GM18507 (cell line): ENCODE measurements around the gene MS4A4E.
"Not testable (repeated sequence)": the region's sequence is repeated elsewhere in the genome, so short reads cannot be mapped to it uniquely, and the experiment has no call there.

Experiments
- DNase-seq: peaks from one replicate; pipeline ENCODE4 v3.0.0; 2011; ENCODE audit warnings: low read depth; ENCODE audit not compliant: insufficient read length; ENCODE audit errors: extremely low spot score
- FAIRE-seq: peaks from 2 replicates; lab custom pipeline; 2011; peaks lifted over from hg19 to GRCh38; lab: Jason Lieb, UNC

The MS4A4E gene

DNA sequence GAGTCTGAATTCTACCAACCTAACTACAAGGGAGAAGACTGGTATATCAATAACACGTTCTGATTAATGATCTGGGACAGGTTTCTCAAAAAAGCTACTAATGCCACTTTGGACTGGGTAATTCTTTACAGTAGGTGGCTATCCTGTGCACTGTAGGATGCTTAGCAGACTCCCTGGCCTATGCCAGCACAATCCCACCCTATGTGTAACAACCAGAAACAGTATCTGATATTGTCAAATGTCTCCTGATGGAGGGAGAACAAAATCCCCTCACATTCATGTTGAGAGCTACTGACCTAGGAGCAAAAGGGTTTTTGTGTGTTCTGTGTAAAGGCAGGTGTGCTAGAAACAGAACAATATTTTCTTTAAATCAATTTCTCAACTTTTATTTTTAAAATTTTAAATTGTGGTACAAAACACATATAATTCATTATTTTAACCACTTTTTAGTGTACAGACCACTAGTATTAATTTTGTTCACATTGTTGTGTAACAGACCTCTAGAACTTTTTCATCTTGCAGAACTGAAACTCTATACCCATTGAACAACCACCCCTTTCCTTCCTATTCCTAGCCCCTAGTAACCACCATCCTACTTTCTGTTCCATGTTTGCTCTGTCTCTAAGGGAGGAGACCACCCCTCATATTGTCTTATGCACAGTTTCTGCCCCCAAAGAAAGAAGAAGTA, 58.0 kb downstream of the MS4A4E start:
- FAIRE-seq = no peak

DNA sequence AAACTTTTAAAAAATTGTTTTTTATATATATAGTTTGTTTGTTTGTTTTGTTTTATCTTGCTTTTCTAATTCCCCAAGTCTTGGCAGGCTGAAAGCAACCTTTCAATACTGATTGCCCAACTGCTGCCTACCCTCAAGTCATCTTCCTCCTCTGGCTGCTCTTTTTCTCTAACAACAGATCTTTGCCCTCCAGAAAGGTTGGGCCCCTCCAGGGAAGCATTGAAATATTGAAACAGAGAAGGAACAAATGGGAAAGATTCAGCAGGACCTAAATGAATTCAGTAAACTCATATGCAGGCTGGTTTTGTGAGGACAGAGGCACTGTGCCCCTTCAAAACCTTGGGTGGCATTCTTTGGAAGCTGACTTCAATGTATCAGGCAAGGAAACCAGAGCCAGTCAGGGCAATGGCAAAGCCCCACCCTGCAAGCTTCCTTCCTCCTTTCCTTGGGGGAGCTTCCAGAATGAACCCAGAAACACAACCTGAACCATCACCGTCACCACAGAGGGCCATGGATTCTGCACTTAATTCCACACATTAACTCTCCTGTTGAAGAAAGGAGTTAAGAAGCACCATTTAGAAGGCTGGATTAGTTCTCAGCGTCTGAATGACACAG, 59.2 kb downstream of the MS4A4E start:
- no peak for FAIRE-seq
- DNase-seq = no peak

More for the DNA sequence above, 58.0 kb downstream of the MS4A4E start:
- no peak for DNase-seq

DNA sequence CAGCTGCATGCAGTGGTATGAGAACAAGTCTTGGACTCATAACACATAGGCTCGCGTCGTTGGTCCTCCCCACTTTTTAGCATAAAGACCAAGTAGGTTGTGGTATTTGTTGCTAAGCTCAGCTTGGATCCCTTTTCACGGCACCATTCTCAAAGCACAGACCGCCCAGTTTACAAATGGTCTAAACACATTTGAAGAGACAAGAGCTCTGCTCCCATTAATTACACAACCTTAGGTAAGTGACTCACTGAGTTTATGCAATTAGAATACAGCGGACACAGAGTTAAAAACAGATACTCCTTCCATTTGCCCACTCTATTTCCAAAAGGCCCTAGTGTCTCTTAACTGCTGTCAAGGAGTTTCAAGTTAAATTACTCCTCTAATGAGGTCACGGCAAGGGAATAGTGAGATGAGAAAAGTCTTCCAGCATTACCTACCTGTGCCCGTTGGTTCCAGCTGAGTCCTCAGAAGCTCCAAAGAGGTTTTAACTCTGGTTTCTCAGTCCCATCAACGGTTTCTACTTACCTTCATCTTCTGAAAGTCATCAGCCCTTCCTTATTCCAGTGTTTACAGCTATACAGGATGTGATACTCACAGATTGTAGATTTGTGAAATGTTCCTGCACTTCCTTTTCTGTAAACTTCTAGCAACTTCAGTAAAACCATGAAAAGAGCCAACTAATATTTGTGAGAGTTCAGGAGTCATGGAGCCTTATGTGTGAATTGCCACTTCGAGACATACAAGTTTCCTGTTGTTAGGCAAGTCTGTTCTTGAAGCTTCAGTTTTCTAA, 60.2 kb downstream of the MS4A4E start, which contains the start of gene MS4A6A:
TSS of gene MS4A6A (minus strand) at position 543 of the 790 bp plus-strand sequence. CDS start 1,356 bp downstream, outside the sequence.
- FAIRE-seq (no peak), DNase-seq (no peak)

GRCh38 chr11:60175860-60176275, 67.1 kb downstream of the MS4A4E start:
- DNase-seq = peak; percentile 9
- FAIRE-seq = peak; percentile 49

GRCh38 chr11:60172011-60172410, 70.9 kb downstream of the MS4A4E start:
- no peak for DNase-seq
- FAIRE-seq = no peak

- DNase-seq (no peak), FAIRE-seq (no peak)
These were observed 72.4 kb downstream of the MS4A4E start for GRCh38 chr11:60170566-60170965.

- DNase-seq (no peak), FAIRE-seq (peak; percentile 15)
These were observed 73.5 kb downstream of the MS4A4E start for GRCh38 chr11:60169264-60169915.

DNA sequence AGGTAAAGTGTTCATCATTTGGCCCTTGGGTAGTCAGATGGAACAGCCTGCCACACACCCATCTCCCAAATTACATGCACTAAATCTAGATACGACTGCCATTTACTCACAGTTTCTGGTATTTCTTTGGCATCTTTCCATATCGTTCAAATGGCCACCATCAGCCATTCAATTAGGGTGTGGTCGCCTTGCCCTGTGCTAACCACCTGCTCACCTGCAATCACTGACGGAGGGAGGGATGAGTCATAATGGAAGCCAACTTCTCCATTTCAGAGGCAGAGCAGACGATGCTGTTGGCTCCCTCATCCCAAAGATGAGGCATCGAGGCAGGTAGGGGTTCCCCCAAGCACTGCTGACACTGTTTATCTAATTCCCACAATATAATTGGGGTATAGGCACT, 74.6 kb downstream of the MS4A4E start:
- no peak for FAIRE-seq

GRCh38 chr11:60165951-60166350, 77.0 kb downstream of the MS4A4E start:
- FAIRE-seq = no peak

More for the DNA sequence above, 74.6 kb downstream of the MS4A4E start:
- no peak for DNase-seq

GRCh38 chr11:60165538-60165937, 77.4 kb downstream of the MS4A4E start:
- no peak for FAIRE-seq

More at GRCh38 chr11:60165951-60166350, 77.0 kb downstream of the MS4A4E start:
- DNase-seq = no peak

GRCh38 chr11:60164550-60165075, 78.3 kb downstream of the MS4A4E start:
- no peak for DNase-seq
- no peak for FAIRE-seq

More at GRCh38 chr11:60165538-60165937, 77.4 kb downstream of the MS4A4E start:
- DNase-seq = no peak

DNA sequence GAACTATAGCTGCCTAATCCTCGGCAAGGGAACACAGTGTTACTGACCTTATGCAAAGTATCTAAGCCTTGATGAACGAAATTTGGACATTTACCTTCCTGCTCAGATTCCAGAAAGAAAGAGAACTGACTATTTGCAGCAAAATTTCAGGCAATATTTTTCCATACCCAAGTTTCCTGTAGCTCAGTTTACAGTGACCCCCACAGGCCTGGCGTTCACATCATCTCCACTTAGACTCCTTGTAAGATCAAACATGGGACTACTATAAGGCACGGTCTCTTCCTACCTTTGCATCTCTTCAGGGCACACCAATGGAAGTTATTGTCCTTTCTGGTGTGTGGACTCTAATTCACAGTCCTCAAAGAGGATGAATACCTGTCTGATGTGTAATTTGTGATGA, 81.2 kb downstream of the MS4A4E start:
- no peak for DNase-seq
- FAIRE-seq = no peak

- DNase-seq = no peak
- no peak for FAIRE-seq
These were observed 81.8 kb downstream of the MS4A4E start for GRCh38 chr11:60161107-60161506.

DNA sequence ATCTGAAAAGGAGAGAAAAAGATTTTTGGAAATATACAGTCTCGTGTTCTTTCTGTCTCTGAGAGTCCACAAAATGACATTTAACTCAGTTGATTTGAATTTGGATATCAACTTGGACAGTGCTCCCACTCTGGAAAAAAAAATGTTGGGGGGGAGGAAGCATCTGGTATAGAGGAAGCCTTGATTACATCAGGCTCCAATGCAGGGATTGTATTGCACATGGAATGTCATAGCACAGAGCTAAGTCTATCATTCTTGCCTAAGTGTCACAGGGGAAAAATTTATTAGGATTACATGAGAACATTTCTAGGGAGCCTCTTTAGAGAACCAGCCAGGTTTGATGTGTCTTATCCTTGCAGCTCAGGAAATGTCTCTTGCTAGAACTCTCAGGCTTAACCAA, 83.1 kb downstream of the MS4A4E start:
- FAIRE-seq (no peak), DNase-seq (no peak)

- DNase-seq = no peak
- no peak for FAIRE-seq
These were observed 83.7 kb downstream of the MS4A4E start for GRCh38 chr11:60159284-60159683.

DNA sequence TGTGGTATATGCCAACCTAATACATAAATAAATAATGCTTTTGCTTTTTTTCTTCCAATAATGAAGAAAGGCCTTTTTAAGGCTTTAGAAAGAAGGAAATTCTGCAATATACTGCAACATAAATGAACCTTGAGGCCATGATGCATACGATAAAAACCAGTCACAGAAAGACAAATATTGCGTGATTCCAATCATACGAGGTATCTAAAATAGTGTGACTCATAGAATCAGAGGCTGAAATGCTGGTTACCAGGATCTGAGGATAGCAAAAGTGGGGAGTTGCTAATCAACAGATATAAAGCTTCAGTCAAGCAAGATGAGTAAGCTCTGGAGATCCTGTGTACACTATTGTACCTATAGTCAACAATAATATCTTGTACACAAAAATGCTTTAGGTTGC, 84.3 kb downstream of the MS4A4E start:
- no peak for DNase-seq
- no peak for FAIRE-seq

GRCh38 chr11:60155931-60156330, 87.0 kb downstream of the MS4A4E start:
- DNase-seq (no peak), FAIRE-seq (no peak)

DNA sequence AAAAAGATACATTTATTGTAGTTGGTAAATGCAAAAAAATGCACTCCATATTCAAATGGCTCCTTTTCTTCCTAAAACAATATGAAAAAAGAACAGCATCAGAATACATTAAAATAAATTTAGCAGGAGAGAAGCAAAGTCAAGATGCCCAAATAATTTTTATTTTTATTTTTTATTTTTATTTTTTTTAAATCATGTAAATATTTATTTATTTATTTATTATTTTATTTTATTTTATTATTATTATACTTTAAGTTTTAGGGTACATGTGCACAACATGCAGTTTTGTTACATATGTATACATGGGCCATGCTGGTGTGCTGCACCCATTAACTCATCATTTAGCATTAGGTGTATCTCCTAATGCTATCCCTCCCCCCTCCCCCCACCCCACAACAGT, 90.2 kb downstream of the MS4A4E start:
- not testable (repeated sequence) for FAIRE-seq

GRCh38 chr11:60150279-60150678, 92.7 kb downstream of the MS4A4E start:
- FAIRE-seq = no peak

More for the DNA sequence above, 90.2 kb downstream of the MS4A4E start:
- DNase-seq = not testable (repeated sequence)

More at GRCh38 chr11:60150279-60150678, 92.7 kb downstream of the MS4A4E start:
- no peak for DNase-seq
